GM13976 (cell line): Measurements from ENCODE around the gene AQP11.

Source experiments
- DNase-seq: peaks from one replicate; pipeline ENCODE4 v3.0.0; 2012; ENCODE audit warnings: low spot score
- in situ Hi-C: fragments of 300-500 bp; cut with MboI; formaldehyde crosslinking; loops from one replicate; pipeline ENCODE4 v1.12.0; 2022; ENCODE audit warnings: low sequenced_read_pairs, mixed read lengths, inconsistent platforms; ENCODE audit not compliant: unreplicated experiment
- TF ChIP-seq, protein P1 (sequence below): IDR thresholded peaks from 2 replicates; pipeline ENCODE4 v1.5.1; 2012; ENCODE audit warnings: borderline replicate concordance, mild to moderate bottlenecking; ENCODE audit not compliant: insufficient read depth; ENCODE audit errors: extremely low read depth, missing control alignments, control extremely low read depth

AQP11 gene

DNA sequence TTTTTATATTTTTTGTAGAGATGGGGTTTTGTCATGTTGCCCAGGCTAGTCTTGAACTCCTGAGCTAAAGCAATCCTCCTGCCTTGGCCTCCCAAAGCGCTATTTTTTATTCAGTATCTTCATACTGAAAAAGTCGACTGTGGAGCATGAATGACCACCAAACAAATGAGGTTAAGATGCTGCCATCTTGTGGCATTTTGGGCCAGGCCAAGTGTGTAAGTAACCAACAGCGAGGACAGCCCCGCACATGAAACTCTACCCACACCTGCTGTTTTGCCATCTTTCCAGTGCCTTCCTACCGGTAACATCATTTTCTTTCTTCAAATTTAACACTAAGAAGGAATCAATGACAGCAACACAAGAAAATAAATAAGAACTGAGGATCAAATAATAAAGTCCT lies 32.2 kb upstream of the AQP11 start:
- in situ Hi-C loops, result loop anchor here (25.0 kb wide), 1 partner anchor 370 kb away; no protein-coding TSS in a partner anchor
- TF ChIP-seq, protein P1, sequence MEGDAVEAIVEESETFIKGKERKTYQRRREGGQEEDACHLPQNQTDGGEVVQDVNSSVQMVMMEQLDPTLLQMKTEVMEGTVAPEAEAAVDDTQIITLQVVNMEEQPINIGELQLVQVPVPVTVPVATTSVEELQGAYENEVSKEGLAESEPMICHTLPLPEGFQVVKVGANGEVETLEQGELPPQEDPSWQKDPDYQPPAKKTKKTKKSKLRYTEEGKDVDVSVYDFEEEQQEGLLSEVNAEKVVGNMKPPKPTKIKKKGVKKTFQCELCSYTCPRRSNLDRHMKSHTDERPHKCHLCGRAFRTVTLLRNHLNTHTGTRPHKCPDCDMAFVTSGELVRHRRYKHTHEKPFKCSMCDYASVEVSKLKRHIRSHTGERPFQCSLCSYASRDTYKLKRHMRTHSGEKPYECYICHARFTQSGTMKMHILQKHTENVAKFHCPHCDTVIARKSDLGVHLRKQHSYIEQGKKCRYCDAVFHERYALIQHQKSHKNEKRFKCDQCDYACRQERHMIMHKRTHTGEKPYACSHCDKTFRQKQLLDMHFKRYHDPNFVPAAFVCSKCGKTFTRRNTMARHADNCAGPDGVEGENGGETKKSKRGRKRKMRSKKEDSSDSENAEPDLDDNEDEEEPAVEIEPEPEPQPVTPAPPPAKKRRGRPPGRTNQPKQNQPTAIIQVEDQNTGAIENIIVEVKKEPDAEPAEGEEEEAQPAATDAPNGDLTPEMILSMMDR, result no peak
- DNase-seq, result peak; percentile 30

DNA sequence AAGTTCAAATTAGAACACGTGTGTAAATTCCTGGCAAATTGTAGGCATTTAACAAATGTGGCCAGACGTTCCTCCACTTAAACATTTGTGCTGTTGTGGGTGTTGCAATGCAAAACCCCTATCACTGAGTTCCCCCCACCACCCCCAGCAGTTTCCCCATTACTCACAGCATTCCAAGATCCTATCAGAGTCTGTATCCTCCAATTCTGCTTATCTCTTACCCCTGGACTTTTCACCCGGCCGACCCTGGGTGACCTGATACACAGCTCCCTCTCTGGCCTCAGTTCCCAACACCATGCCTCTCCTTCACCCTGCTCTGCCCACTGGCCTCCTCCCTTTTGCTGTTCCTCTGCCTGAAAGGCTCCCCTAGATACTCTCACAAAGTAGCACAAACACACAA lies 31.4 kb upstream of the AQP11 start:
- no peak for DNase-seq
- TF ChIP-seq, protein P1, result no peak
- in situ Hi-C loops, result loop anchor here (25.0 kb wide), 1 partner anchor 371 kb away; no protein-coding TSS in a partner anchor

DNA sequence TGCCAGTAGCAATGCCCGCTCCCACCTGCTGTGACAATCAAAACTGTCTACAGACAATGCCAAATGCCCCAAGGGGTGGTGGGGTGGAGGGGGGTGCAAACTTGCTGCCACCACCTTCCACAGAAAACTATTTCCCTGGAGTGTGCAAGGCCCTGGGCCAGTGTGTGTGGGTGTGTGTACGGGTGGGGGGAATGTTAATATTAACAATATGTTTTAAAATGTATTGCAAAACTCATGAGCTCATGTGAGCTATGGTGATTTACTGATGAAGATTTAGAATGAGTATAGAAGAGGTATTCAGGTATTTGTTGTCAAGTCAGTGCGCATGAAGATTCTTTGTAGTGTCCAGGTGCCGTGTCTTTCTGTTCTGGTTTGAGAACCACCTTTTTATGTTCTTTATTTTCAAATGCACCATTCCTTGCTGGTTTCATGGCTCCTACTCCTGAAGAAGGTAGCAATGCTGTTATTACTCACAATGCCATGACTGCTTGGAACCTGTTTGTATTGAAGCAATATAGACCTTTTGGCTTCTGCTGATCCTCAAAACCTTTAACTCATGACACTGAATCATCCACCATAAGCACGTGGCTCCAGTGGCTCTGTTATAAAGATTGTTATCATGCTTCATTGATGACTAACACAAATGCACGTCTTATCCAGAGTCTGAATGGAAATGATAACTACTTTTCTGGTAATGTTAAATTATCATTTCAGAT lies 29.9 kb upstream of the AQP11 start:
- in situ Hi-C loops, result loop anchor here (25.0 kb wide), 1 partner anchor 373 kb away; no protein-coding TSS in a partner anchor
- TF ChIP-seq, protein P1, result no peak
- no peak for DNase-seq

DNA sequence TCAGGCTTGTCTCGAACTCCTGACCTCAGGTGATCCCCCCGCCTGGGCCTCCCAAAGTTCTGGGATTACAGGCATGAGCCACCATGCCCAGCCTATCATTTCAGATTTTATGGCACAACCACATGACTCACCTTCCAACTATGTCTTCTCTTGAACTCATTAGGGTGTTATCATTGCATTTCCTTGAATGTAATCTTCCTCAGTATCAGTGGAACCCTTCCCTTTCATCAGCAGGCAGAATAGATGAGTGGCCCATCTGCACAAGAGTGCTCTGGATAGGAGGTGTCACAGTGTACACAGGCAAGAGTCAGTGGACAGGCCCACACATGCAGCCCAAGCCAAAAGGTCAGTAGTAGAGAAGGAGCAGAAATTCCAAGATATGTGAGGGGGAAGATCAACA lies 29.1 kb upstream of the AQP11 start:
- no peak for DNase-seq
- in situ Hi-C loops, result loop anchor here (25.0 kb wide), 1 partner anchor 373 kb away; no protein-coding TSS in a partner anchor
- TF ChIP-seq, protein P1, result no peak

DNA sequence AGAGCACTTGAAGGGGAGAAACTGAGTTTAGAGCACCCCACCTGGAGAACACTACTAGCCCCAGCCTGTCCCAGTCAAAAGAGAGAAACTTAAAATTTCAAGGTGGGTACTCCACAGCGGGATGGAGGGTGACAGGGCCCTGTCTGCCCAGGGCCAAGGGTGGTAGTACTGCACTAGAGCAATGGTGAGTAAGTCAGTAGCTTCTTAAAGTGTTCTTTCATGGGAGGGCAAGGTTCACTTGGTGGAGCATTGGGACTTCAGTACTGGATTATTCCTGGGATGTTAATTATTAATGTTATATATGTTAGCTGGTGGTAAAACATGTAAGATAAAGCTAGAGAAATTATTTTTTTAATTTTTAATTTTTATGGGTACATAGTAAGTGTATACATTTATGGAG lies 28.5 kb upstream of the AQP11 start:
- TF ChIP-seq, protein P1, result no peak
- in situ Hi-C loops, result loop anchor here (25.0 kb wide), 1 partner anchor 374 kb away; no protein-coding TSS in a partner anchor
- no peak for DNase-seq

- no peak for DNase-seq
- in situ Hi-C loops, result loop anchor here (25.0 kb wide), 1 partner anchor 381 kb away; no protein-coding TSS in a partner anchor
- TF ChIP-seq, protein P1, result no peak
These were observed 21.4 kb upstream of the AQP11 start for GRCh38 chr11:77568306-77568705.
